HG02840 (cell line): ENCODE results near the gene DTNA.

Source experiments
- ATAC-seq: cut with Tn5 transposase; IDR thresholded peaks from one replicate; pipeline ENCODE4 v1.9.1; 2021; ENCODE audit warnings: mild to moderate bottlenecking, moderate library complexity, moderate number of reproducible peaks; ENCODE audit not compliant: unreplicated experiment, low FRiP score

The DTNA gene

DNA sequence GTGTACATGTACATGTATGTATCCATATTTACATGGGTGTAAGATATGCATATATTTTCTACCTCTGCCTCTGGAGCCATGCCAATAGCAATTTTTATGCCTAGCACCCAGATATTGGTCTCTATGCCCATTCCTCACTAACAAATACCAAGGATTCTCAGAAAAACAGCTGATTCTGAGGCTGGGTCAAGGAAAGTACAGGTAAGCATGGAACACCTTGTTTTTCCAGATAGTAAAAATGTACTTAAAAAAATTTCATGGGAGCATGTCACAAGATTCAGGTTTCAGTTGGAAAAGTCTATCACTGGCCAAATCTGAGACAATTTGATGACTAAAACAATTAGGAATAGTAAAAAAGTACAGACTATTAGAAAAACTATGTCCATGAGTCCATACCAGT is 216.6 kb downstream of the DTNA start:
- no peak for ATAC-seq

DNA sequence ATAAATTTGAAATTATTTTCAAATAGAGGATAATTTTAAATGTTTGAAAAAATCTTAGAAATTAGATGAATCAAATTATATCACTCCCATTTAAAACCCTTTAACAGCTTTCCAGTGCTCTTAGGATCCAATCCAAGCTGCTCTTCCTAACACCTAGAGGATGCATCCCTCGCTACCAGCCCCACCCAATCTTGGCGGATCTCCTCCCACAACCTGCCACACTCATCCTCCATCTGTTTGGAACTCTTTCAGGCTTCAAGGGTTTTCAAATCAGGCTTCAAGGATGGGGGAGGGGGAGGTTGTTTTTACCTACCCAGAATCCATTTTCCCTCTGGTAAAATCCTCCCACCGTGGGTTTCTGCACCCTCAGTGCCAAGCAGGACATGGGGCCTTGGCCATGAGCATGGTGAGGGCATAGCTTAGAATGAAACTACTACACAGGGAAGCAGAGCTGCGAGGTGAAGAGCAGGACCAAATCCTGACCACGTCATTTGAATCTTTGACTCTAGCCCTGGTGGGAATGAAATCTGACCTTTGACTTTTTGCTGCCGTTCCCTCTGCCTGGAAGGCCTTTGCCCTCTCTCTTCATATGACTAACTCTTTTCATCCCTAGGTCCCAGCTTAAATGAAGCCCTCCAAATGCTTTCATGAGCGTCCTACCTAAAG is 218.1 kb downstream of the DTNA start:
- no peak for ATAC-seq

DNA sequence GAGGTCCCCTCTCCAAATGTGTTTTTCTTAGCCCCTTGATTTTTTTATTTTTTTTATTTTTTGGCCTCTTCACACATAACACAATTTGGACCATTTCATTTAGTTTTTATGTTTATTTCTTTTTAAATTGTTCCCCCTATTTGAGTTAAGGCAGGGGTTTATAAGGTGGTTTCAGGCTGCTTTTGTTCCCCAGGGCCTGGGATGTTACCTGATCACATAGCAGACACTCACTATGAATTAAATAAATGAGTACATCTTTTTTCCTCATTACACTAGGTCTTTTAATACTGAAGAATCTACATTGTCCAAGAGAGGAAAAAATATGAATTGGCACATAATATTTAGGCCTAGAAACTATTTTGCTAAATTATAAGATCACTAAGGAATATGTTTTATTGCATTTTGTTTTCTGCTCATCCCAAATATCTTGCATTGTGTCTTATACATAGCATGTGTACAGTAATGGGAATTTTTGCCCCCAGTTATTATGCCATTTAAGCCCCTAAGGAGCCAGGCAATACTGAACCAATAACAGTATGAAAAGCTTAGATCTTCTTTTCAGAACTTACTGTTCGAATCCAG is 218.7 kb downstream of the DTNA start:
- ATAC-seq: no peak

DNA sequence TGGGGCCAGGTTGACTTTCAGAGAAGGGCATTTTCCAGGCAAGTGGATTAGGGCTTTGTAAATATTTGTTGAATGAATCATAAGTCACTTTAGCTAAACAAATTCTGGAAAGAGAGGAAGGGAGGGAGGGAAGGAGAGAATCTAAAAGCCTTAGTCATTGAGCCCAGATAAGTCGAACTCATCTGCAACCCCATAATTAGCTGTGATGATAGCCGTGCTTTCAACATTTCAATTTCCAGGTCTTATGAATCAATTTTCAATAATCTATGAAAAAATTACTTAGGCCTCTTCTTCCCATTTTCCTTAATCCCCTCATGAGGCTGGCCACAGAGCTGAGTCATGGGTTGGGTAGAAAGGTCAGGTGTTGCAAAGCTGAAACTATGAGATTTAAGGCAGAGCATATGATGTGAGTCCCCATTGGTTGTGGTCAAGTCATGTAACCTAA is 219.3 kb downstream of the DTNA start:
- no peak for ATAC-seq

DNA sequence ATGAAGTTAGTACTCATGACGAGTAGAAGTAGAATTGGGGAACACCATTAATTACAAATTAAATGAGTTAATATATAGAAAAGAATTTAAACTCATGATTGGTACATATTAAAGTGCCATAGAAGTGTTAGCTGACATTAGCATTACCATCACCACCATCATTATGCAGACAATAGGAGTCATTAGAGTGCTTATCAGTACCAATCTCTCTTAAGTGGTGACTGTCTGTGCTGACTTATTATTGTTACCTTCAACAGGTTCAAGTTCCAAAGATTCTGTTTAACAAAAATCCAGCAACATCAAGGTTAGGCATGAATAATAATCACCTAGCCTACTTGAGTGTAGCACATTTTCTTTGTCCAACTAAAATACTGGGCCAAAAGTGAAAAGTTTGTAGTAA is 222.3 kb downstream of the DTNA start:
- ATAC-seq: no peak

DNA sequence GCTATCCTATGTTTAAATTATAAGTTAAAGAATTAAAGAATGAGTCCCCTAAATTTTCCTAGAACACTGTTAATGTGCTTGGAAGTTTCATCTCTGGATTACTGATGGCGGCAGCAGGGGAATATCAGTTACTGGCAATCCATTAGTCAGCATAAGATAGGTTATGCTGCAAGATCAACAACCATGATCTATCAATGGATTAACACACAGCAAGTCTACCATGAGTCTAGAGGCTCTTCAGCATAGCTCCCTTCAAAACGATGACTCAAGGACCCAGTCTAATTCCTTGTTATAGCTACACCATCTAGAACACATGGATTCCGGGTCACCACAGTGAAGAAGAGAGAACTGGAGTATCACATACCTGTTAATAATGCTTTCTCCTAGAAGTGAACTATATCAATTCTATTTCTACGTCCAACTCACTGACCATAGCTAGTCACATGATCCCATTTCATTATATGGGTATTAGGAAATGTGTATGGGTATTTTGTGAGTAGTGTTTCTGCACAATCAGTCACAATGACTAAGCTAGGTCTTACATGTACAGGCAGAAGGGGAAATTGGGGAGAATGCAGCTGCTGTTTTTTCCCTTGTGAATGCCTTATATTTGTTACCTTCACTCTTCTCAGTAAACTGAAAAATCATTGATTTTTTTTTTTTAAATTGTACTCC is 222.8 kb downstream of the DTNA start:
- no peak for ATAC-seq

DNA sequence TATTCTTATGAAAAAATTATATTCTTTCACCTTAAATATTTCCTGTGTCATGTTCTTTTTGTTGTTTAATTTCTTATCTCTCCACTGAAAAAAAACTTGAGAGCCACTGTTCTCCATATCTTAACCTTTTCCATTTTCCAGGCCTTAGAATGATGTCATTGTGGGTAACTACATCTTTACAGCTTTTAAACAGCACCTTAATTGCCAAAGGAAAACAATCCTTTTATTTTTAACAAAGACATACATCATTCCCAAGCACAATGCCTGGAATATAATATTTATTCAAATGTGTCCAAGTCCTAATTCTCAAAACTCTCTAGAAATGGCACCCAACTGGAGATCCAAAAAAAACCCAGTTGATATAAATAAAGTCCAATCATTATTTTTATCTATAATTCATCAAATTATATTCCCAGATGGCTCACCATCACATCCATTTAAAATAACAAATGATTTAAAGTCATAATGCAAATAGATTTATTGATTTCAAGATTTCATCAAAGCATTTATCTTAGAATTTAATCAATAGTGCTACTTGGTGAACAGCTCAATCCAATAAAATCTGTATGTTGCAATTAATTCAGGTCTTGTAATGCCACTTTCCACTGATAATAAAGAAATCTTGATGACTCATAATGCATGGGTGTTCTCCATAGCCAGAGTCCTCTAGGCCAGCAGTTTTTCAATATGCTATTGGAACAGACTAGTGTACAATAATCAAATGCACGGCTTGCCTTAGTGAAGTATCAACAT is 224.0 kb downstream of the DTNA start:
- ATAC-seq: no peak

DNA sequence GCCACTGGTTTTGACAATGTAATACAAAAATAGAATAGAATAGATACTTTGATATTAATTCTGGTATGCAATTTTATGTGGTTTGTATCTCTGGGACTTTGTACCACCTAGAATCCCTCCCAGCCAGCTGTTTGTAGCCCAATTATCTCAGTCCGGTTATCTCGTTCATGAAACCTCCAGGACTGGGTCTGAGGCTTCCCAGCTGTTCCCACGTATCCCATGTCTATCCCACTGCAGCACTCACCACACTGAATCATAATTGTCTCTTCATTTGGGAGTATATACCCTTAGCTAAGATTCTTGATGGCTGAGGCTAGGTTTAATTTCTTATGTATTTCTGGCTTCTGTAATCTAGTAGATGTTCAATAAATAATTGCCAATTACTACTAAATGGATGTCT is 226.7 kb downstream of the DTNA start:
- ATAC-seq: no peak

DNA sequence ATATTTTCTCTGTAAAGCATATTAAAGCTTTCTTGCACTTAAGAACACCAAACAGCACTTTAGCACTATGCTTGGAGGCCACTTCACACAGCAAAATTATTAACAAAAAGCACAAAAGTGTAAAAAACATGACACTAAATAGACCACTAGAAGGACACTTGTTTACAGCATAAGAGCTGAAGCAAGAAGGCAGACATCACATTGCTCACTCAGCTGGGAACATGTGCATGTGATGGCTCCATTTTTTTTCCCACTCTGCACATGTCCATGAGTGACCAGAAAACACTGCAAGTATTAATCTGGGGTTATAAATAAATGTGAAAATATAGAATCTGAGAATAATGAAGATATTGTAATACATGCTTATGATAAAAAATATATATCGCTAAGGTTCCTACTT is 228.0 kb downstream of the DTNA start:
- no peak for ATAC-seq
